ENCODE data around the gene C10orf62. TPM values are rescaled to one million over a fixed set of nuclear protein-coding genes. Genes with fewer than 3 reads are reported as not detected.

The C10orf62 gene
- total RNA-seq, 2 experiments from 2014 or later, result not detected

- Mint-ChIP-seq H3K9me3 (no peaks in the 10 kb centered on the region), H3K27me3 (no peaks in the 10 kb centered on the region), H3K36me3 (ENCODE audit: low read depth) (no peaks in the 10 kb centered on the region), H3K27ac (no peak overlapping the region), H3K4me3 (no peak overlapping the region), H3K4me1 (ENCODE audit: low read depth) (no peaks in the 10 kb centered on the region)
- intact Hi-C loops (cut with micrococcal nuclease), result no loop called here
- ChIA-PET CTCF (interaction anchor here (0.7 to 1.7 kb wide), 2 partner anchors 18 to 22 kb away, joined by 3 to 14 read pairs; partner anchors contain the start of gene ANKRD2), POLR2A (interaction anchor here (0.7 kb wide), 1 partner anchor 223 kb away, joined by 3 read pairs; no protein-coding TSS in a partner anchor)
- TF ChIP-seq CTCF (IDR thresholded peaks at IDR 0.05), result no peak
- DNase-seq (peak; percentile 49), ATAC-seq (peak; percentile 51)
Measured at GRCh38 chr10:97590082-97590747, 694 bp downstream of the C10orf62 start.

GRCh38 chr10:97590748-97591495 lies 1.4 kb downstream of the C10orf62 start:
- no peak for ATAC-seq
- no peaks in the 10 kb centered on the region for H3K9me3 Mint-ChIP-seq
- POLR2A ChIA-PET, result interaction anchor here (0.7 to 0.8 kb wide), 2 partner anchors 9 to 224 kb away, joined by 3 to 5 read pairs; no protein-coding TSS in a partner anchor
- TF ChIP-seq CTCF (IDR thresholded peaks at IDR 0.05), result no peak
- no peak for DNase-seq
- intact Hi-C loops (cut with micrococcal nuclease), result no loop called here
- no peaks in the 10 kb centered on the region for H3K36me3 Mint-ChIP-seq (ENCODE audit: low read depth)
- CTCF ChIA-PET, result interaction anchor here (0.7 to 1.7 kb wide), 3 partner anchors 19 to 39 kb away, joined by 3 to 14 read pairs (median 3); partner anchors contain the start of gene ANKRD2
- no peaks in the 10 kb centered on the region for H3K4me1 Mint-ChIP-seq (ENCODE audit: low read depth)
- H3K27ac Mint-ChIP-seq, result no peak overlapping the region
- no peaks in the 10 kb centered on the region for H3K27me3 Mint-ChIP-seq
- no peak overlapping the region for H3K4me3 Mint-ChIP-seq

- ChIA-PET CTCF (interaction anchor here (1.2 kb wide), 1 partner anchor 21 kb away, joined by 4 read pairs; the partner anchor contains the start of gene ANKRD2), POLR2A (no interaction called here)
- H3K36me3 Mint-ChIP-seq (ENCODE audit: low read depth), result no peaks in the 10 kb centered on the region
- DNase-seq (no peak), ATAC-seq (no peak)
- no peak overlapping the region for H3K4me3 Mint-ChIP-seq
- H3K27me3 Mint-ChIP-seq, result no peaks in the 10 kb centered on the region
- no peaks in the 10 kb centered on the region for H3K9me3 Mint-ChIP-seq
- intact Hi-C loops (cut with micrococcal nuclease), result no loop called here
- H3K27ac Mint-ChIP-seq, result no peak overlapping the region
- no peaks in the 10 kb centered on the region for H3K4me1 Mint-ChIP-seq (ENCODE audit: low read depth)
- TF ChIP-seq CTCF (IDR thresholded peaks at IDR 0.05), result no peak
Measured at GRCh38 chr10:97593421-97593820, 3.9 kb downstream of the C10orf62 start.

GRCh38 chr10:97596101-97597082 lies 6.9 kb downstream of the C10orf62 start:
- POLR2A ChIA-PET, result interaction anchor here (0.7 kb wide), 1 partner anchor 16 kb away, joined by 3 read pairs; no protein-coding TSS in a partner anchor
- intact Hi-C loops (cut with micrococcal nuclease), result no loop called here
- Mint-ChIP-seq H3K27me3 (no peaks in the 10 kb centered on the region), H3K27ac (no peak overlapping the region), H3K4me1 (ENCODE audit: low read depth) (no peaks in the 10 kb centered on the region), H3K4me3 (no peak overlapping the region), H3K9me3 (no peaks in the 10 kb centered on the region), H3K36me3 (ENCODE audit: low read depth) (no peaks in the 10 kb centered on the region)
- CTCF ChIA-PET, result interaction anchor here (0.9 to 1.3 kb wide), 4 partner anchors 9 to 61 kb away, joined by 3 read pairs; partner anchors contain the start of genes ANKRD2 and HOGA1
- no peak for TF ChIP-seq CTCF (IDR thresholded peaks at IDR 0.05)
- no peak for ATAC-seq
- no peak for DNase-seq

Measured in activated CD8-positive, alpha-beta T cell treated with anti-CD3 and anti-CD28 coated beads for 36 hours (primary cell).